Right cardiac atrium (tissue), 5 donors: ENCODE data around the gene FZD4. TPM values are rescaled to one million over a fixed set of nuclear protein-coding genes. Genes with fewer than 3 reads are reported as not detected.
"Not testable (repeated sequence)": the region's sequence is repeated elsewhere in the genome, so short reads cannot be mapped to it uniquely, and the experiment has no call there.

Experiments used
- ATAC-seq, 2 donors: fragments of 200-7000 bp; cut with Tn5 transposase; one replicate each; pipeline versions ENCODE4 v1.8.0 to v1.9.1; 2020; ENCODE audit warnings: moderate library complexity in 2 of 2, mild to moderate bottlenecking in 1 of 2
- DNase-seq, 3 donors: peaks; one replicate each; pipeline ENCODE4 v3.0.0-alpha.2; 2020
- H3K27ac ChIP-seq: one replicate; pipeline ENCODE4 v1.5.1; 2013; ENCODE audit warnings: mild to moderate bottlenecking, low read length, control low read depth, moderate library complexity
- H3K27me3 ChIP-seq: one replicate; pipeline ENCODE4 v1.6.1; 2013; ENCODE audit not compliant: control insufficient read depth, insufficient read depth
- H3K4me1 ChIP-seq: one replicate; pipeline ENCODE4 v1.6.1; 2013; ENCODE audit warnings: low read length; ENCODE audit not compliant: control insufficient read depth, insufficient read depth
- H3K4me3 ChIP-seq: one replicate; pipeline ENCODE4 v1.5.1; 2013; ENCODE audit warnings: low read length, control low read depth
- H3K9me3 ChIP-seq: one replicate; pipeline ENCODE4 v1.6.1; 2013; ENCODE audit warnings: low read length; ENCODE audit not compliant: control insufficient read depth
- WGBS: extraction: QIAGEN DNeasy Blood & Tissue Kit; methylation state at CpG from one replicate; pipeline ENCODE4 v1.1.7; 2013; 5-methylcytosine and 5-hydroxymethylcytosine counted together
- intact Hi-C, 4 donors: fragments of 100-400 bp; cut with DNase I; formaldehyde crosslinking; loops; one replicate each; pipeline versions ENCODE4 v1.11.0 to v1.14.0; 2022 to 2023
- polyA plus RNA-seq: library from polyadenylated mRNA; stranded (reverse); fragments of 200-250 nt; gene quantifications from one replicate; pipeline ENCODE4 v1.2.3, GENCODE V29; 2013
- total RNA-seq, 4 donors: library from RNA; stranded (reverse); fragmentation: NEBNext Ultra II Directional; extraction: Animal tissue kit (Norgen Biotek cat#: 25700); gene quantifications; one replicate each; pipeline ENCODE4 v1.2.1, GENCODE V29; 2021
- donor health status: healthy with polysubstance abuse.
- donor health status: DM: no; HTN: yes; CAD: no.
- donor health status: DM: no; HTN: no; CAD: no.
- donor health status: DM: no; HTN: yes; CAD: no; lungs with severe emphysema.
- donor health status: DM: yes; HTN: yes; CAD: no.

FZD4 gene
- total and polyA plus RNA-seq, 5 donors = 13.9 to 28.3 (median 24.2) TPM

- no peak overlapping the region for H3K27ac ChIP-seq
- intact Hi-C loops = no loop called here
- DNase-seq (no peak), ATAC-seq (no peak)
- no peak overlapping the region for H3K4me3 ChIP-seq
- 75% methylated on average over 6 of the region's 6 CpGs for WGBS
- no peaks in the 10 kb centered on the region for H3K9me3 ChIP-seq
- H3K27me3 ChIP-seq = no peaks in the 10 kb centered on the region
- H3K4me1 ChIP-seq = peaks cover 3% of the 10 kb centered on the region
These were observed 31.0 kb downstream of the FZD4 start for GRCh38 chr11:86923999-86924766.

- Histone ChIP-seq H3K4me3 (no peak overlapping the region), H3K27me3 (no peaks in the 10 kb centered on the region), H3K27ac (no peak overlapping the region), H3K9me3 (no peaks in the 10 kb centered on the region), H3K4me1 (peaks cover 3% of the 10 kb centered on the region)
- DNase-seq = no peak
- ATAC-seq = no peak
- WGBS = 98% methylated on average over 1 of the region's 1 CpG
- intact Hi-C loops = no loop called here
These were observed 33.0 kb downstream of the FZD4 start for GRCh38 chr11:86922225-86922624.

DNA sequence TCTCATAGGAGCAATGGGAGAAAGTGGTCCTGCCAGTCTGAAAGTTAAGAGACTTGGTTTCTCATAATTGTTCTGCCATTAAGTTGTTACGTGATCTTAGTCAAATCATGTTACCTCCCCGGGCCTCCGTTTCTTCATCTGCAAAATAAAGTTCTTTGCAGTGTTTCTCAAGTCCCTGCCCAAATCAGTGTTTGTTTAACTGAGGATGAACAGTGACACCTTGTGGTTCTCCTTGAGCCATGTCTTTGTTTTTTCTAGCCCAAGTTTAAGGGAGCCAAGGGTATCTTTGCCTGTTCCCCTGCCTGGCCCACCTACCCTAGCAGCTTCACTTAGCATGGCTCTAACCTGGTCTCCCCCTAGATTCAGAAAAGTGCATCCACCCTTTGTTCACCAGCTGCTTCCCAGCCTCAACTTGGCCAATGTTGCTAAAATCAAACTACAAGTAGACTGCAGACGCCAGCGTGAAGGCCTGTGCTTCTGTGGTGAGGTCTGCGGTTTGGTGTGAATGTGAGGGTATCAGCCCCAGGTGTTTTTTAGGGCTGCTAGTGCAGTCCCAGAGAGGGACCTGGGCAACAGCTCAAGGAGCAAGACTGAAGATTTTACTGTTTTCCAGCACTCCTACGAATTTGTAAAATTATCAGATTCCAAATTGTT lies 35.5 kb downstream of the FZD4 start:
- peak; percentile 61 to 71 for ATAC-seq
- Histone ChIP-seq H3K9me3 (no peaks in the 10 kb centered on the region), H3K4me3 (no peak overlapping the region), H3K27me3 (no peaks in the 10 kb centered on the region), H3K27ac (peak overlapping the region; percentile 75), H3K4me1 (peaks cover 4% of the 10 kb centered on the region)
- WGBS = 63% methylated on average over 7 of the region's 7 CpGs
- DNase-seq = no peak
- intact Hi-C loops = loop anchor here (2.0 to 5.0 kb wide), 3 partner anchors 43 to 51 kb away; no protein-coding TSS in a partner anchor

- Histone ChIP-seq H3K4me3 (no peak overlapping the region), H3K4me1 (peaks cover 3% of the 10 kb centered on the region), H3K27me3 (no peaks in the 10 kb centered on the region), H3K9me3 (no peaks in the 10 kb centered on the region), H3K27ac (peak overlapping the region; percentile 75)
- ATAC-seq (peak; percentile 7 to 12), DNase-seq (peak in 1 of 3 donors; percentile 49)
- intact Hi-C loops = loop anchor here (2.0 to 5.0 kb wide), 3 partner anchors 42 to 50 kb away; no protein-coding TSS in a partner anchor
- WGBS = 47% methylated on average over 7 of the region's 7 CpGs
These were observed 36.2 kb downstream of the FZD4 start for GRCh38 chr11:86918973-86919372.

- intact Hi-C loops = loop anchor here (2.0 to 5.0 kb wide), 3 partner anchors 42 to 50 kb away; no protein-coding TSS in a partner anchor
- 75% methylated on average over 2 of the region's 2 CpGs for WGBS
- H3K4me3 ChIP-seq = no peak overlapping the region
- no peaks in the 10 kb centered on the region for H3K27me3 ChIP-seq
- DNase-seq = no peak
- no peaks in the 10 kb centered on the region for H3K9me3 ChIP-seq
- H3K27ac ChIP-seq = peak overlapping the region; percentile 52
- H3K4me1 ChIP-seq = peaks cover 2% of the 10 kb centered on the region
- no peak for ATAC-seq
These were observed 36.7 kb downstream of the FZD4 start for GRCh38 chr11:86918496-86918895.

DNA sequence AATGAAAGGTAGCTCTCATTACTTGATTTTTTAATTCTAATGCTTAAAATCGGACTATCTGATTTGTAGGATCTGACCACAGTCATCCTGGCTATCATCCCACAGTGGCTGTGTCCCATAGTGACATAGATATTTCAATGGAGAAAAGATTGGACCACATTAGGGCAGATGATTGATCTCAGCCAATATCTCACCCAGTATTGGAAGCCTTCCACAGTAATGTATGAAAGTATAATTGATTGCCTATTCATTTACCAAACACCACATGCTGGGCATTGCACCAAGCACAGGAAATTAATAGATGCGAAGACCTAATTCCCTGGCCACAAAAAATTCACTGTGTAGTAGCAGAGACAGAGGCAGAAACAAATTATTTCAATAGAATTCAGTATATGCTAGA lies 37.6 kb downstream of the FZD4 start:
- Histone ChIP-seq H3K9me3 (no peaks in the 10 kb centered on the region), H3K4me1 (peaks cover 2% of the 10 kb centered on the region), H3K27me3 (no peaks in the 10 kb centered on the region), H3K27ac (no peak overlapping the region), H3K4me3 (no peak overlapping the region)
- no peak for DNase-seq
- intact Hi-C loops = loop anchor here in 3 of 4 donors (5.0 kb wide), 1 partner anchor 45 kb away; no protein-coding TSS in a partner anchor
- 79% methylated on average over 2 of the region's 2 CpGs for WGBS
- ATAC-seq = no peak

- ATAC-seq (peak; percentile 81 to 88), DNase-seq (no peak)
- peaks cover 2% of the 10 kb centered on the region for H3K4me1 ChIP-seq
- intact Hi-C loops = loop anchor here in 3 of 4 donors (5.0 kb wide), 1 partner anchor 44 kb away; no protein-coding TSS in a partner anchor
- H3K9me3 ChIP-seq = no peaks in the 10 kb centered on the region
- no peaks in the 10 kb centered on the region for H3K27me3 ChIP-seq
- H3K4me3 ChIP-seq = no peak overlapping the region
- H3K27ac ChIP-seq = peak overlapping the region; percentile 71
- 17% methylated on average over 1 of the region's 1 CpG for WGBS
These were observed 38.9 kb downstream of the FZD4 start for GRCh38 chr11:86916330-86916729.

DNA sequence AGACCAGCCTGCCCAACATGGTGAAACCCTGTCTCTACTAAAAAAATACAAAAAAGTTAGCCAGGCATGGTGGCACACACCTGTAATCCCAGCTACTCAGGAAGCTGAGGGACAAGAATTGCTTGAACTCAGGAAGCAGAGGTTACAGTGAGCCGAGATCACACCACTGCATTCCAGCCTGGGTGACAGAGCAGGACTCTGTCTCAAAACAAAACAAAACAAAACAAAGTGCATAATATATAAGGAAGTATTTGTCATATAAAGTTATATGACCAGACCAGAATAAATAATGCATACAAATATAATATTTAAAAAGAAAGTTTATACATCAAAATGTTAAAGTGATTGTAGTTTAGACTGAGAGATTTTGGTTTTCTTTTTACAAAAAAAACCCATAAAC lies 39.3 kb downstream of the FZD4 start:
- H3K9me3 ChIP-seq, H3K4me1 ChIP-seq, H3K27me3 ChIP-seq, DNase-seq, H3K4me3 ChIP-seq: not testable (repeated sequence)
- intact Hi-C loops = loop anchor here in 3 of 4 donors (5.0 kb wide), 1 partner anchor 44 kb away; no protein-coding TSS in a partner anchor
- ATAC-seq = peak in 1 of 2 donors; percentile 27
- peak overlapping the region; percentile 45 for H3K27ac ChIP-seq
- WGBS = 39% methylated on average over 1 of the region's 1 CpG

DNA sequence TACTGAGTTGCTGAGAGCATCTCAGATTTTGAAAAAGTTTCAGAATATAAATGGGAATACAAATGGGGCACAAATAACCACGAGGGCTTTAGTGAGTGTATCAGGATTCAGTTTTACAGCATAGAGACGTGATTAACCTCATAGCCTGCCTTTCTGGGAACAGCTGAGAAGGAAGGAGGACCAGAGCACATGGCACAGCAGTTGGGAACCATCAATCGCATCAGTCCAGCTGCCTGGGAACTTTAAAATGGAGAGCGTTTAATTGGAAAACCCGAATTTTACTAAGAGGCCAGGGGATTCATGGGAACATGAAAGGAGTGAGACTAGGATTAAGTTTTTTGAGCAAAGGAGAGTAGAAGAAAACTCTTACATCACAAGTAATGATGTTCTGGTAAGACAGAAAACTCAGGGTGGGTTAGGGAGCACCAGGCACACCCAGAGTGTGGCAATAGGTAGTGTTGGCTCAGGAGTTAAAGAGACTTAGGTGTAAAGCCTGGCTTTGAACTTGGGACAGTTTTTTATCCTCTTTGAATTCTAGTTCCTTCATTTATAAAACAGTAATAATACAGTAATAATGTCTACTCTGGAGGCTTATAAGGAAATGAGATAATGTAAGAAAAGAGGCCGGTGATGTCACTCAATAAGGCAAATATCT lies 40.2 kb downstream of the FZD4 start:
- H3K27me3 ChIP-seq = no peaks in the 10 kb centered on the region
- DNase-seq (no peak), ATAC-seq (no peak)
- peak overlapping the region; percentile 37 for H3K27ac ChIP-seq
- peaks cover 2% of the 10 kb centered on the region for H3K4me1 ChIP-seq
- 63% methylated on average over 6 of the region's 6 CpGs for WGBS
- intact Hi-C loops = loop anchor here in 3 of 4 donors (5.0 kb wide), 1 partner anchor 43 kb away; no protein-coding TSS in a partner anchor
- H3K9me3 ChIP-seq = no peaks in the 10 kb centered on the region
- H3K4me3 ChIP-seq = no peak overlapping the region

DNA sequence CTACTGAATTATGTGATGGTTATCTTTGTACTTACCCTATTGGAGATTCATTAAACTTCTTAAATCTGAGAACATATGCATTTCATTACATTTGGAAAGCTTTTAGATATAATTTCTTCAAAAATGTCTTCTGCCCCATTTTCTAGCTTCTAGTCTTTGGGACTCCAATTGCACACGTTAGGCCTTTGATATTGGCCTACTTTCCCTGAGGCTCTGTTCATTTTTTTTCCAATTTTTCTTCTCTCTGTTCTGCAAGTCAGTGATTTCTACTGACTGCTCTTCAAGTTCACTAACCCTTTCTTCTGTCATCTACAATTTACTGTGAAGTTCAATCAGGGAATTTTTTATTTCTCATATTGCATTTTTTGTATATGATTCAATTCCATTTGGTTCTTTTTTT lies 43.0 kb downstream of the FZD4 start:
- no peaks in the 10 kb centered on the region for H3K9me3 ChIP-seq
- no peak overlapping the region for H3K27ac ChIP-seq
- no peak overlapping the region for H3K4me3 ChIP-seq
- no peaks in the 10 kb centered on the region for H3K27me3 ChIP-seq
- WGBS = 1% methylated on average over 1 of the region's 1 CpG
- no peak for DNase-seq
- no peak for ATAC-seq
- H3K4me1 ChIP-seq = peaks cover 2% of the 10 kb centered on the region
- intact Hi-C loops = no loop called here

- no peak overlapping the region for H3K27ac ChIP-seq
- peaks cover 2% of the 10 kb centered on the region for H3K4me1 ChIP-seq
- 87% methylated on average over 3 of the region's 3 CpGs for WGBS
- ATAC-seq (no peak), DNase-seq (no peak)
- H3K9me3 ChIP-seq = no peaks in the 10 kb centered on the region
- no peaks in the 10 kb centered on the region for H3K27me3 ChIP-seq
- no peak overlapping the region for H3K4me3 ChIP-seq
- intact Hi-C loops = no loop called here
These were observed 44.6 kb downstream of the FZD4 start for GRCh38 chr11:86910592-86910991.
